Cerebellar cortex (tissue), 1 donor: ENCODE results near the gene SALL3.

Source experiments
- DNase-seq: peaks from one replicate; pipeline ENCODE4 v3.0.0-alpha.2; 2015; ENCODE audit warnings: low spot score

Gene SALL3

DNA sequence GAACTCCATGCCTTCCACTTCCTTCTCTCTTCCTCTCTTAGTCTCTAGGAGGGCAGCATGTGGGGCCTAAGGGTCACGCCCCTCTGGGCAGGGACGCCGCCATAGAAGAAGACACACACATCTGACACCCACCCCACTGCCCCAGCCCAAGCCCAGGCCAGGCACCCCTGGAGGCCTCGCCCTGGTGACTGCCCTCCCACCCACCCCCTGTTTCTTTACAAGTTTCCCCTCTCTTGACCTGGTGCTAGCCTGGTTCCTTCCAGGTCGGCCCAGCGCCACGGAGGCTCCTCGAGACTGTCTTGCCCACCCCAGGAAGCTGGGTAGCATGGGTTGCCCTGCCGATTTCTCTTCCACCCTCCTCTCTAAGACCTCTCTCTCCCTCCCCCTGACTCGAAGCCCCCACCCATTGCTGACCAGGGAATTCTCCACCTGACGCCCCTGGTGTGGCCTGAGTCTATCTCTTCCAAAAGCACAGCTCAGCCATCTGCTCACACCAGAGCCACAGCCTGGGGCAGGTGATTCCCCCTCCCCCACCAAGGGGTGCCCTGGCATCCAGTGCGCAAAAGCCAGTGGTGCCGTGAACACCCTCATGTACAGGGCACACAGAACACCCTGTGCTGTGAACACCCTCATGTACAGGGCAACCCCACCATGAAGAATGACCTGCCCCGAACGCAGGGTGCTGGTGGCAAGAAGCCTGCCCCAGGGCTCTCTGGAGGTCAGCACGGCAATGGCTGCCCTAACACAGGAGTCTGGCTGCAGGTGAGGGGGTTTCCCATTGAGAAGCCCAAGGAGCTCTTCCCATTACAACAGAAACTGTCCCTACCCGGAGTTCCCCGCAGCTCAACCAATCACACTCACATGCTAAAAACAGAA lies 13.5 kb upstream of the SALL3 start:
- DNase-seq: no peak

DNA sequence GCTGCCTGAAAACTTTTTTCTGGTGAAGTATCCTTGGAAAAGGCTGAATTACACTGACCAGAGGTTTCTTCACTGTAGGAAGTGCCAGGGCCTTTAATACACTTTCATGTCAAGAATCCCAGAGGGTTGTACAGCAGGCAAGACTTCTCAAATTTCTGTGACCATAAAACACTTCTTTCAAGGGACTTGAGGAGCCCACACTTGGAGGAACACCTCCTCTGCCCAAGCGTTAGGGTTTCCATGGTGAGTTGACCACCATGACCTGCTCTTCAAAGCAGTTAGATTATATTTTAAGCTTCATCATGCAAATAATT lies 12.9 kb upstream of the SALL3 start:
- DNase-seq: no peak

DNA sequence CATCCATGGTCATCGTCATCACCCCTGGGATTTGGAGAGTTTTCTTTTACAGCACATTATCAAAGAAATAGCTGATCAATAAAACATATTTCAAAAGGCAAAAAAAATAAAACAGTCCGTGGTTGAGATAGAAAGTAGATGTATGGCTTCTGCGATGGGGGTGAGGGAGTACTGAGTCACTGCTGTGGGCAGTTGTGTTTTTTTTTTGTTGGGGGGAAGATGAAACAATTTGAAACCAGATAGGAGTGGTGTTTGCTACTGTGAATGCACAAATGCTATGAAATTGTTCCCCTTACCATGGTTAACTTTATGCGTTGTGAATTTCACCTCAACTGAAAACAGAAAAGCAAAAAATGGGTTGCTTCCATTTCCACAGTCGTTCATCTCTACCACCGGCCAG lies 11.9 kb upstream of the SALL3 start:
- no peak for DNase-seq

DNA sequence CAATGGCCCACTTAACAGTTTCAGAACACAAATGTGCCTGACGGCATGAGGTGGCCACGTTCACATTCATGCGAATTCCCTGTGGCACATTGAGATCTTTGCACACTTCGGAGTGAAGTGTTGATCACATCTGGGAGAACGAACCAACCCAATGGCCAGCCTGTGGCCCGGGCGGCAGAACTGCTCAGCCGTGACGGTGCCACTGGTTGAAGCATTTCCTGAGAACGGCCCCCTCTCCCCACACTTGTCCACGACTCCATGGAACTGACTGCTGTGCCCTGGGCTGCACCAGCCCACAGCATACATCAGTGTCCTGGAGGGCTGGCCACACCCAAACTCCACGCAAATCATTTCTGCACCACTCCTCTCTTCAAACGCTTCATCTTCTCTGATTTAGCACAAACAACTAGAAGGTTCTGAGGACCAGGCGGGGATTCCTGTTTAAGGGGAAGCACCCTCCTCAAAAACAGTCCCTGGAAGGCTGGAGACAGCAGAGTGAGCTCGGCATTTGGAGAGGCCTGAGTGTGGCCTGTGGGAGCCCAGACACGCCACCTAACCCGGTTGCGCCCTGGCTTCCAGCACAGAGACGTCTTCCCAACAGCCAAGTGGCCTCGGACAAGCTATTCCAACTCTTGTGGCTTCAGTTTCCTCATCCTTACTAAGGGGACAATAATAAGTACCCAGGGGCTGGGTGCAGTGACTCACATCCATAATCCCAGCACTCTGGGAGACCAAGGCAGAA lies 9.9 kb upstream of the SALL3 start:
- no peak for DNase-seq

DNA sequence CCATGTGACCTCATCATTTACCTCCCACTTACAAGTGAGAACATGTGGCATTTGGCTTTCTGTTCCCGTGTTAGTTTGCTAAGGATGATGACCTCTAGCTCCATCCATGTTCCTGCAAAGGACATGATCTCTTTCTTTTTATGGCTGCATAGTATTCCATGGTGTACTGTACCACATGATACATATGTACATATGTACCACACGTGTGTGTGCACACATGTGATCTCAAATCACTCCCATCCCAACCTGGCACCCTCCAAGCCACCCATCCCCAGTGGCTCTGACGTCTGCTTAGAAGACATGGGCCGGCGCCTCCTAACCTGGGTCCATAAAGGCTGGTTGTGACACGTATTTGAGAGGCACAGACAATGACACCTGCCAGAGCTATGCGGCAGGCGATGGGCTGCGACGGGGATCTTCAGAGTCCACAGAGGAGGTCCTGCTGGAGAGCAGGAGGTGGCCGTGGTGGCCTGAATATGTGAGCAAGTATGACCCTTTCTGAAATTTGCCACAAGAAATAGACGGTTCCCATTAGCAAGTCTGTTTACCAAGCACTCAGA lies 8.8 kb upstream of the SALL3 start:
- no peak for DNase-seq

DNA sequence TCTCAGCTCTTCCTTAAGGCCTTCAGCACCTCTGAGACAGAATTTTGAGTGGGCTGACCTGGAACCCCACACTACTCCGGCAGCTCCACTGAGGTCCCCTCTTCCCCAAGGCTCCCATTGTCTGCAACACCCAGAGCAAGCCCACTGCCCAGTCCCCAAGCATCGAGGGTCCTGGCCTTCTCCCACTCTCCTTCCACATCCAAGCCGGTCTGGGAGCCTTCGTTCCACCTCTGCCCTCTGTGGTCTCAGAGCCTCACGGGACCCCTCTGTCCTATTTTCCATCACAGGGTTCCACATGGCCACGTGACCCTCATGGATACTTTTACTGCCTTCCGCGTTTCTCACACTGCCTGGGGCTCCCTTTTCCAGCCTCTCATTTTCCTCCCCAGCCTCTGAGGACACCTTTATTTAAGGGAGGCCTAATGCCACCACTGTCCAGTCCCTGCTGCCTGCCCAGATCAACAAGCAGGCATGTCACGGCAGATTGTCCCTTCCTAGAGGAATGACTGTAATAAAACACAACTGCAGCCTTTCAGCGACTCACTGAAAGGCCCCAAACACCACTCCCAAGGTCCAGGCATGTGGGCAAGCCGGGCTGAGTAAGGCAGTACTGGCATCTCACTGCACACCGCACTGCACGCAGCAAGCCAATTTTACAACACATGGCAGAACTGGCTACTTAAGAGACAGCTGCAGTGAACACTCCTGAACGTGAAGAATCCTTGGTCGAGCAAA lies 7.9 kb upstream of the SALL3 start:
- no peak for DNase-seq

DNA sequence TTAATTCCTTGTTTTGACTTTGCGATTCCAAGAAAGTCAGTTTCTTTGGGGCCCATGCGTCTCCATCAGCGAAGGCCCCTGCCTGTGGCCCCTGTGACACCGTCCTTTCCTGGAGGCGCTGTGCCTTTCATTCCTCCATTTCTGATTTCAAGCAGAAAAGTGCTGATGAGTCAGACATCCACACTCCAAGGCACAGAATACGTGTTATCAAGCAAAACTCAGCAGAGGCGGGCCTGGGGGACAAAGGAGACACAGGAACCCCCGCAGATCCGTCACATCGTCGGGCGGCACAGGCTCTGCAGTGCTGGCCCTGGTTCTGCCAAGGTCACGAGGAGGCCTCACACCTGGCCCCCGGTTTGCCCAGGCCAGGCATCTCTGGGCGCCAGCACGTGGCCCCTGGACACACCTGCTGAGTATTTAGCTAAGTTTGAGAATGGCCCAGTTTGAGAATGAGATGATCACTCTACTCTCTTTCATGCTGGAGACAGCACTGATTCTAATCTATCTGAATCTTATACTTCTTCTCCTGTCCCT lies 7.2 kb upstream of the SALL3 start:
- DNase-seq: no peak

DNA sequence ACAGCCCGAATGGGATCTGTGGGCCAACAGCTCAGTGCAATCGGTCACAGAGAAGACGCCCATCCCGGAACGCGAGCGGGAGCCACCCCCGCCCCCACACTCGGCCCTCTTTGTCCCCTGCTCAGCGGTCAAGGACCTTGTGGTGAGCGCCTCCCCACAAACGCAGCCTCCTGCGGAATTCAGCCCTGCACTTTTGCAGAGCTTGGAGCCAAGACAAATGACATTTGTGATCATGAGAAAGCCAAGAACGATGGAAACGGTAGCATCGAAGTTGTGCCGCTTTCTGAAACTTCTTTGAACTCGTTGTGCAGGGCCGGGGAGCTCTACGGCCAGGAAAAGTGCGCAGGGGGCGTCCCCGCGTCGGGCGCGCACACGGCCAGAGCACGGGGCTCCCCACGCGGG lies 6.7 kb upstream of the SALL3 start:
- no peak for DNase-seq

DNA sequence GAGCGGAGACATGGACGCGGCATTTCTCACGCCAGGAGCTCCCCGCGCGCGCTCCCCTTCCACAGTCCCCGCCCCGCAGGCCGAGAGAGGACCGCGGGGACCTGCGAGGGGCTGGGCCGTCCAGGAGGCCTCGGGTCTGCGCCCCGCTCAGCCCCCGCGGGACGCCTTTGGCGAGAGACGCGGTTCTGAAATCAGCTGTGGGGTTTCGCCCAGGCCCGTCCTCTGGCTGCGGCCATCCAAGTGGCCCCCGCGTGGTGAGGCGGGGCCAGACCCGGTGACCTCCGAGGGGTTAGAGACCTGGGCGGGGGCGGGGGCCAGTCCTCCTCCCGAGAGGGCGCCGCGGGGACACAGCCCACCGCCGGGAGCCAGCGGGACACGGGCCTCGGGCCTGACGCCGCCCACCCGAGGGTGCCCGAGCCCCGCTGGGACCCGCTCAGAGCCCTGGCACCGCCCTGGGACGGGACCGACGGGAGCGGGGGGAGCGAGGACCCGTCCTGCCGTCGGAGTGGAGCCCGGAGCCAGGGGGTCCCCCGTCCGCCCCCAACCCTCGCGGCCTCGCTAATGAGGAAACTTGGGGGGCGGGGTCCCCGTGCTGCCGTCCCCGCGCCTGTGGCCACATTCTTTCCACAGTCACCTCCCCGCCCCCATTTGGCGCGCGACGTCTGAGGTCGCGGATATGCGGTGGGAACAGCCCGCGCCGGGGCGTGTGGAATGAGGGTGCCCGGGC lies 6.1 kb upstream of the SALL3 start:
- no peak for DNase-seq

DNA sequence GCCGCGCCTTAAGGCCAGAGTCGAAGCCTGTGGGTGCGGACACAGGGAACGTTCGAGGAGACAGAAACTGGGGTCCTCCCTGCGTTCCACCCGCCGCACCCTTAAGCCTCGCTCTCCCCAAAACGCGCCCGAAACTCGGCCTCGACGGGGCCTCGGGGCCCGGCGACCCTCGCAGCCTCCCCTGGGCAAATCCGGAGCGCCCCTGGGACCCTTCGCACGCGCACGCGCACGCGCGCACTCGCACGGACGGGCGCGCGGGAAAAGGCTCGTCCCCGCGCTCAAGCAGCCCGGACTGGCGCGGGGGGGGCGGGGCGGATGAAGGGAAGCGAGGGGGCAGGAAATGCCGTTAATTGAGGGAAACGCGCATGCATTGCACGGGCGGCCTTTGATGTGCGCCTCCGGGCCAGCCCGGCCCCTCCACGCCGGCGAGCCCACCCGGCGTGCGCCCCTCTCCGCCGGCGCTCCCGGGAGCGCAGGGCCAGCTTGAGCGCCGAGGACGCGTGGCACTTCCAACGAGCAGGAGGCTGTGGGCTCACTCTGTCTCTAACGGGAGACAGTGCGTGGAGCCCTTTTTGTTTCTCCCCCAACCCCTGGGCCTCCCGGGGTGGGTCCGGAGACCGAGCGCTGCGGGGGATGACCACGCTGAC lies 5.4 kb upstream of the SALL3 start:
- DNase-seq: no peak

DNA sequence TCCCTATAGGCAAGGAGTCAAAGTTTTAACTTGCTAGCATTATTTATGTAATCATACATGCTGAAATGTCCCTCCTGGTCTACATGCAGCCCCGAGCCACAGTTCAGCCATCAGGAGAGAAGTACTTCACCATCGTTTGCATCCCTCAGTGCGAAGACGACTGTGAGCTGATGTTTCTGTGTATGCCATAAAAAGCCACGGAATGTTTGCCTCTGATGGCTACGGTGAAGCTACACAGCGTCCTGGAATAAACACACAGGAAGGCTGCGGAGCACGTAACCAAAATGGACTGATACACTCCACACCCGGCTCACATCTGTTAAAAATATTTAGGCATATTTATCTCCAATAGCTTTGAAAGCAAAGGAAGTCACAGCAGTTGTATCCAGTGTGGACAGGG lies 4.3 kb upstream of the SALL3 start:
- no peak for DNase-seq

DNA sequence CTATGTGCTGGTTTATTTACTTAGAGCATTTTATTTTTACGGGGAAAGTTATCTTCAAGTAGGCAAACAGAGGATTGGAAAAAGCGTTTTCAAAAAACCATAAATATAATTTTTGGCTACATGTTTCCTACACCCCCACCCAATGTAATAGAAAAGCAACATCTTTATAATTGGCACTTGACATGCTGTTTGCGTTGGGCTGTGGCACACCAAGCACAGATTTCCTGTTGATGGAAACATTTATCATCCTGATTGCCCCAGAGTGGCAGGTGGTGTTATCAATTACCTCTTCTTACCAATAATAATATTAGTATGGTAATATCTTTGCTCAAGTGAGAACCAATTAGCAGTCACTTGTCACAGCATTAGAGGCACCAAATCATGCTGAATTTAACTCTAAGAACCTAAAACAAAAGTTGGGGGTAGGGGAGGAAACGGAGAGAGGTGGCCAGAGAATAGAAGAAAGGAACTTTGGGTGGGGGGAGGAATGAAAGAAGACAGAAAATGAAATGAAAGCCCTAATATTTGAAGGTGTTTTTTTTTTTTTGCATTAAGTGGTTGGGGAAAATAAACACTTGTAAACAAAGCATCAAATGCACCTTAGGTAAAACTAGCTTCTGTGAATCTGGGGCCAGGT lies 3.8 kb upstream of the SALL3 start:
- no peak for DNase-seq

DNA sequence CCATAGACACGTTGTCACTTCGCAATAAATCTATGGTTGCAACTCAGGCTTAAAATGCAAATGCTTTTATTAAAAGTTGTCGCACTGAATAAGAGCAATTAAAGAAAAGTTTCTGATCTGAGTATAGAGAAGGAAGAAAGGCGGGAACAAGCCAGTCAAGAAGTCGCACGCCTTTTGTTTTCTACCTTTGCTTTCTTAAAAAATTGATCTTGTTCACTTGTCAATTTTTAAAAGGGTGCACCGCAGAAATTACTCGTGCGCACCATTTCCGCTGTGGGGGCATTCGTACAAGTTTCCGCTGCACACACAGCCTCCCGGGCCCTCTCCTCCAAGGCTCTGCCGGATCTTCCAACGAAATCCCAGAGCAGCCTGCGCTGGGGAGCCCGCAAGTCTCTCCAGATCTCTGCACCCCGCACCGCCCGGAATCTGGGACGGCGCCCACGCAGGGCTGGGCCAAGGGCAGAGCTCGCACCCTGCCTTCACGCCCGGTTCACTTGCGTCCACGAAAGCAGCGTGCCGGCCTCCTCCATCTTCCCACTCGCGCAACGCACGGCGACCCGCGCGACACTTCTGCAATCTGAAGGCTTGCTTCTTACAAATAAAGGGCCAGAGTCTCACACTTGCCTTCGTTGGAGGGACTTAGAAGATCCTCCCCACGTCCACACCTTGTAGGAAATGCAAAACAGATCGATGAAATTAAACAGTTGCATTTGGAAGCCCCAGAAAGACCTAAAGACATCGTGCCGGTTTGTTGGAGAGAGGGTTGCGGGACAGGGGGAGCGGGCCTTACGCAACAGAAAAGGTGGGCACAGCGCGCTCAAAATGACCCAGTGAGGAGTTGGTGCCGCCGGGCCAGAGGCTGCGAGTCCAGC lies 2.6 kb upstream of the SALL3 start:
- DNase-seq: no peak

DNA sequence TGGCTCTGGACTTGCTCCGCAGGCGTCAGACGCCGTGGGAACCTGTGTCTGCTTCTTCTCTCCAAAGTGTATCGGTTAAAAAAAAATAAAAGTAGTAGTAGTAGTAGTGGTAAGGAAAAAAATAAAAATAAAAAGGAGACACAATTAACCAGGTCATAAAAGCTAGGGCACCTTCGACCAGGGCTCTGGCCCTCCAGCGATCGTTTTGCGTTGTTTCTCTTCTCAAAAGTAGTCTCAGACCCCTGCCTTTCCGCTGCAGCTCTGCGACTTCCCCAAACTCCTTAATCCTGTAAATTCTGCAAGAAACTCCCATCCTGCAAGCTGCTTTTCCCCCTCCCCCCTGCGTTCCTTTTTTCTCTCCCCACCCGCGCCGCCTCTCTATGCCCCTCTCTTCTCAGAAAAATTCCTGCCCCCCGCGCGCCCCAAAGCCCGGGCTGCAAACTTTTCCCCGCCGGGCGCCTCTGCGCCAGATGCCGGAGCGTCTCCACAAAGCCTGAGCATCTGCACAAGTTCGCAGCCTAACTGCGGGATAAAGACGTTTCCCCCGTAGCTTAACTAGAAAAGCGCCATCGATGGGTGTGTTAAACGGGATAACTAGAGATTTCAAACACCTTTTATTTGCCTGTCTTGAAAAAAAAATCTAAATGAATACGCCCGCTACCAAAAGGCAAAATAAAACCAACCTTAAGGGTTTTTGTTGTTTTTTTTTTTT lies 1.8 kb upstream of the SALL3 start:
- DNase-seq: no peak

DNA sequence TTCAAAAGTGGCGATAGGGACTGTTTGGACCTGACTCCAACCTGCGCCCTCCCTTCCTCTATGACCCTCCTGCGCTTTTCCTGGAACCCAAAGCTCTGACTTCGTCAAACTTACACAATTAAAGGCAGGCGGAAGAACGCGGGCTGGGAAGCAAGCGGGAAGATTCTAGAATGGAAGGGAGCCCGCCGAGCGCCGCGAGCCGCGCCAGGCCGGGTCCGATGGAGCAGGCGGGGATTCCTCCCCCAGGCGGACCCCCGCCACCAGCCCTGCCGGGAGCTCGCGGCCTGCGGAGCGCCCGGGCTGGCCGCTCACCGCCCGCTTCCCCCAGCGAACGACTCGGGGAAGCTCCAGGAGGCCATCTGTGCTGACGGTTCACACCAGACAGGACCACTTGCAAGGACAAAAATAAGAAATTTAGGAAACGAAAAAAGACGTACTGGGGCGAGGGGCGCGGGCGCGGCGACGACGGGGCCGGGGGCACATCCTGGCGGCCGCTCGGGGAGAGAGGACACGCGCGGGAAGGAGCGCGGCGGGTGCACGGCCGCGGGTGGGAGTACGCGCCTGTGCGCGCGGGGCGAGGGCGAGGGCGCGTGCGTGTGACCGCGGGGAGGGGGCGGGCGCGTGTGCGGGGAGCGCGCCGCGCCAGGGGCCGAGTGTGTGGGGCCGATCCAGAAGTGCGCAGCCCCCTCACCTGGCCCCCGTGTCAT lies 1.1 kb upstream of the SALL3 start:
- no peak for DNase-seq

DNA sequence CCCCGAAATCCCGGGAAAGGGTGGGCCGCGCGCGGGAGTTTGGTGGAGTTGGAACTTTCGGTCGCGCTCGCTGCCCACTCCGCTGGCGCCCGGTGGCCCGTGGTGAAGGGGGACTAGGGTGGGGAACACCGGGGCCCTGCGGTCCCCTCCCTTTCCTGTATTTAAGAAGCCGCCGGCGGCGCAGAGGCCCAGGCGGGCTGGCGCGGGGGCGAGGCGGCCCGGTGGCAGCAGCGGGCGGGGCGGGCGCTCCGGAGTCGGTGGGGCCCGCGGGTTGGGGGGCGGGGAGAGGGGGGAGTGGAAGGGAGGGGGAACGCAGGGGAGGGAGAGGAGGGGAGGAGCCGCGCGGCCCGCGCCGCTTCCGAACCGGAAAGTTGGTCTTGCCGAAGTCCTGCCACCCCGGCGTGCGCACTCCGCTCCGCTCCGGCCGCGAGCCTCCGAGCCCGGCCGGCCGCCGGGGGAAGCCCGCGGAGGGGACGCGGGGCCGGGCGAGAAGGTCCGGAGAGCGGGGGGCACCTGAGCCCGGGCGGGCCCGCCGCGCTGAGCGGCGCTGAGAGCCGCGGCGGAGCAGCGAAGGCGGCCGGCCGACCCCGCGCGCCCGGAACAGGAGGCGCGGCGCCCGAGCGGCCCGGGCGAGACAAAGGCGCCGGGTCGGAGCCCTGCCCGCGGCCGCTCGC lies 425 bp upstream of the SALL3 start:
- no peak for DNase-seq

DNA sequence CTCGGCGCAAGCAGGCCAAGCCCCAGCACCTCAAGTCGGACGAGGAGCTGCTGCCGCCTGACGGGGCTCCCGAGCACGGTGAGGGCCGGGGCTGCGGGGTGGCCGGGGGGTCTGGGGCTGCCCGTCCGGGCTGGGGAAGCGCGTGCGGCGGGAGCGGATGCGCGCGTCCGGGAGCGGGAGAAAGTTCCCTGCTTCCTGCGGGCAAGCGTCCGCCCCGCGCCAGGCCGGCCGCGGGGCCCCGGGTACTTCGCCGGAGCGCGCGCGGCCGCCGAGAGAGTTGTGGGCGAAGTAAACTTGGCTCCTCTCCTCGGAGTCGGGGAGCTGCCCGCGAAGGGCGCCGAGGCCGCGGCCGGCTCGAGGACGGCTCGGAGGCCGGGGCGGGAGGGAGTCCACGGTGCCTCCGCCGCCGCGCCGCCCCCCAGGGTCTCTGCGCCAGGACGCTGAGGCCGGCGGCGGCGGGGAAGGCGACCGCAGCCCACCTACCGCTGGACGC lies 707 bp downstream of the SALL3 start:
- DNase-seq: no peak
